LNCaP clone FGC (cell line): ENCODE measurements around the gene FABP7.
"Not testable (repeated sequence)": the region's sequence is repeated elsewhere in the genome, so short reads cannot be mapped to it uniquely, and the experiment has no call there.

Experiments used
- DNase-seq: peaks from one replicate; pipeline ENCODE4 v3.0.0-alpha.2; 2011; ENCODE audit warnings: low read depth
- H3K4me3 ChIP-seq: 2 replicates; pipeline ENCODE4 v1.5.1; 2011; ENCODE audit warnings: mild to moderate bottlenecking, low read depth, low read length, control low read depth
- CTCF ChIP-seq: IDR thresholded peaks from 2 replicates; pipeline ENCODE4 v1.5.1; 2012; ENCODE audit warnings: mild to moderate bottlenecking; ENCODE audit not compliant: control insufficient read depth, insufficient read depth; ENCODE audit errors: extremely low read depth

FABP7 gene

GRCh38 chr6:122747573-122747972 is 31.9 kb upstream of the FABP7 start:
- no peak for TF ChIP-seq CTCF
- no peak overlapping the region for H3K4me3 ChIP-seq
- DNase-seq, result no peak

- not testable (repeated sequence) for H3K4me3 ChIP-seq, DNase-seq
These were observed 30.6 kb upstream of the FABP7 start for GRCh38 chr6:122748945-122749344.

- H3K4me3 ChIP-seq, result no peak overlapping the region
- DNase-seq, result no peak
- TF ChIP-seq CTCF, result no peak
These were observed 30.0 kb upstream of the FABP7 start for GRCh38 chr6:122749451-122750050.

- no peak overlapping the region for H3K4me3 ChIP-seq
- no peak for DNase-seq
- no peak for TF ChIP-seq CTCF
These were observed 28.2 kb upstream of the FABP7 start for GRCh38 chr6:122751326-122751725.

GRCh38 chr6:122752459-122752858 is 27.1 kb upstream of the FABP7 start:
- DNase-seq, result no peak
- no peak for TF ChIP-seq CTCF
- no peak overlapping the region for H3K4me3 ChIP-seq

GRCh38 chr6:122753000-122753687 is 26.4 kb upstream of the FABP7 start:
- no peak overlapping the region for H3K4me3 ChIP-seq
- TF ChIP-seq CTCF, result no peak
- DNase-seq, result no peak

- no peak for TF ChIP-seq CTCF
- no peak for DNase-seq
- H3K4me3 ChIP-seq, result no peak overlapping the region
These were observed 25.8 kb upstream of the FABP7 start for GRCh38 chr6:122753688-122754056.
